ENCODE results near the gene RXYLT1. TPM values are rescaled to one million over a fixed set of nuclear protein-coding genes. Genes with fewer than 3 reads are reported as not detected.
A peak's percentile ranks its signal among the peaks of the same experiment; 100 is the strongest.
"Not testable (repeated sequence)": the region's sequence is repeated elsewhere in the genome, so short reads cannot be mapped to it uniquely, and the experiment has no call there.

The RXYLT1 gene
- total and polyA plus RNA-seq, 2 of the 8 experiments (the other 6 are each of a cell fraction or from before 2014, with no cell fraction given) = 3.8 to 10.9 TPM

DNA sequence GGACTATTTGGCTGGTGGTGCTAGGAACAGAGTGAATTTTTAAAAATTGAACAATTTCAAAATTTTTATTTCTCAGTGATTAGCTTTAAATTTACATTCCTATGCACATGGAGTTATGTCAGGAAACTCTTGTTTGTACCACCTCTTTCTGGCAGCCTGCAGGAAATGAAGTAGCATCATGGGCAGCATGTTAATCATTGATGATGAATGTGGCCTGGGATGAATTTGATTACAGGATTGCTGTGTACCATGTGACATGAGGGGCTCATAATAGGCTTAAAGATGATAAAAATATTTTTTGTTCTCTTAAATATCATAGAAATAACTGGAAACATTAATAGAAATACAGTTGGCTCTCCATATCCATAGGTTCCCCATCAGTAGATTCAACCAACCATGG, 32.6 kb upstream of the RXYLT1 start:
- H3K27me3 ChIP-seq (replicated peaks in 1 of 4; ENCODE audit: control insufficient read depth in 3 of 4, extremely low read depth in 1 of 4, insufficient read depth in 3 of 4, low read length in 3 of 4); H4K5ac ChIP-seq (ENCODE audit: insufficient read length, low read depth, low read length); H3K9me3 ChIP-seq (ENCODE audit: insufficient read depth in 2 of 2, low read depth in 1 of 2, low read length in 1 of 2); H4K20me1 ChIP-seq (replicated peaks in 1 of 2; ENCODE audit: control insufficient read depth in 1 of 2, insufficient read depth in 2 of 2, low read length in 2 of 2); H3K27ac ChIP-seq (ENCODE audit: low read depth, low read length); H3K23ac ChIP-seq (ENCODE audit: insufficient read length); H3K4me1 ChIP-seq (replicated peaks in 1 of 4; ENCODE audit: control insufficient read depth in 3 of 4, insufficient read depth in 4 of 4, low read length in 3 of 4); H2BK15ac ChIP-seq (ENCODE audit: low read length); H3K14ac ChIP-seq (ENCODE audit: insufficient read length); H3K23me2 ChIP-seq (ENCODE audit: low read depth, low read length); H3K4me2 ChIP-seq (ENCODE audit: insufficient read depth in 1 of 2, low read depth in 2 of 2, low read length in 2 of 2); H2BK120ac ChIP-seq (replicated peaks; ENCODE audit: low read depth, low read length); H4K8ac ChIP-seq (ENCODE audit: extremely low read depth, insufficient read depth, low read length); H3K56ac ChIP-seq (replicated peaks; ENCODE audit: insufficient read length, low read depth, low read length); POLR2A ChIA-PET (ENCODE audit: partially characterized antibody); H2BK20ac ChIP-seq (ENCODE audit: low read length); H3K18ac ChIP-seq (ENCODE audit: extremely low read depth, low read length); H3K4me3 ChIP-seq (ENCODE audit: extremely low read depth in 1 of 4, insufficient read depth in 2 of 4, low read depth in 3 of 4, low read length in 4 of 4); H2AK5ac ChIP-seq (ENCODE audit: low read depth, low read length); H2AFZ ChIP-seq (ENCODE audit: low read length); H4K91ac ChIP-seq (replicated peaks; ENCODE audit: insufficient read length, low read length); H3K79me2 ChIP-seq (ENCODE audit: control insufficient read depth in 1 of 2, insufficient read depth in 2 of 2, low read length in 2 of 2); H3K36me3 ChIP-seq (ENCODE audit: control insufficient read depth in 2 of 4, insufficient read depth in 4 of 4, low read length in 3 of 4); H3K4ac ChIP-seq (replicated peaks; ENCODE audit: insufficient read length, low read depth, low read length); DNase-seq (ENCODE audit: low read depth in 1 of 2, low spot score in 2 of 2); H2BK5ac ChIP-seq (ENCODE audit: low read depth, low read length); H2BK12ac ChIP-seq (ENCODE audit: low read depth, low read length); H3K9ac ChIP-seq (replicated peaks in 1 of 4; ENCODE audit: extremely low read depth in 1 of 4, low read depth in 3 of 4, low read length in 3 of 4); H3K79me1 ChIP-seq (ENCODE audit: low read depth, low read length): not testable (repeated sequence)
- peak; percentile 89 for FAIRE-seq
- CTCF ChIA-PET (ENCODE audit: partially characterized antibody) = interaction anchor here (0.6 kb wide), 2 partner anchors 44 to 139 kb away, joined by 3 to 5 read pairs; no protein-coding TSS in a partner anchor
